Subcutaneous adipose tissue (tissue), 4 donors: Measurements from ENCODE around the gene NUBP2. TPM values are rescaled to one million over a fixed set of nuclear protein-coding genes. Genes with fewer than 3 reads are reported as not detected.

Experiments used
- total RNA-seq, 4 donors: library from RNA; depleted of rRNA; stranded (reverse); fragments of >200 nt; gene quantifications; one replicate each; pipeline ENCODE4 v1.1.0, GENCODE V29; 2016
- TF ChIP-seq, protein P1 (sequence below): fragments of 450-650 bp; IDR thresholded peaks from one replicate; pipeline ENCODE4 v1.5.1; 2016; ENCODE audit warnings: low read depth, mild to moderate bottlenecking, control low read depth, antibody characterized with exemption, moderate library complexity

NUBP2 gene
- total RNA-seq, 4 donors from 2014 or later = 17.0 to 77.2 (median 49.7) TPM

DNA sequence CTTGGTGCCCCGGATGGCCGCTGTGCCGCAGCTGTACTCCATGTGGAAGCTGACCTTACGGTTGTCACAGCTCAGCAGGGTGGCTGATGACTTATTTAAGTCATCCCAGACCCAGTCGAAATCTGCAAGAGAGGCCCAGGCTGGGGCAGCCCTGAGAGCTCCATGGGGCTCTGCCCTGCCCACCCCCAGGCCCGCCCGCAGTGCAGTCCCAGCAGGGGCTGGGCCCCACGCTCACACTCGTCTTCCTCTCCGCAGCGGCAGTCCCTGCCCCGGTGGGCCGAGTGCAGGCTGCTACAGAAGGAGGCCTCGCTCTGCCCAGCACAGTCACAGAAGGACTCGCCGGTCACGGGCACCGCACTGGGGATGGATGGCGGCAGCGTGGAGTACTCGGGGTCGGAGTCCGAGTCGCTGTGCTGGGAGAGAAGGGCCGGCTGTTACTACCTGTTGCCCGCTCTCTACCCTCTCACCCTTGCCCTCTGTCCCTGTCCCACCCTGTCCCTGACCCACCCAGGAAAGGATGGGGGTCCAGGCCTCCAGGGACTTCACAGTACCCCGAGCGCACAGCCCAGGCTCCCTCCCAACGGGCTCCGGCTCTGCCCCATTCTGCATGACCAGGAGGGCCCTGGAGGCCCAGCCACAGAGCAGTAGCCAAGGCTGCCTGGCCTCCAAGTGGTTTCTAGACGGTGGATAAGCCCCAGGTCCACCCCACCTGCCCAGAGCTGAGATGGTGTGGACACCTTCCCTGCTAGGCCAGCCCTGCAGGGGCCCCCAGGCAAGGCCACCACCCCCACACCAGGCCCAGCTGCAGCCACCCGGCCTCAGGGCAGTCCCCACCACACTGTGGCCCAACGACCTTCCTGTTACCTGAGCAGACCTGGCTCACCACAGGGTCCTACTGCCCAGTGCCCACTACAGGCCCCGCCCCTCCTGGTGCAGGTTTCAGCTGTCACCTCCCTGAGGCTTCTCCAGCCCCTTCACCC, 4.3 kb upstream of the NUBP2 start:
- TF ChIP-seq, protein P1, sequence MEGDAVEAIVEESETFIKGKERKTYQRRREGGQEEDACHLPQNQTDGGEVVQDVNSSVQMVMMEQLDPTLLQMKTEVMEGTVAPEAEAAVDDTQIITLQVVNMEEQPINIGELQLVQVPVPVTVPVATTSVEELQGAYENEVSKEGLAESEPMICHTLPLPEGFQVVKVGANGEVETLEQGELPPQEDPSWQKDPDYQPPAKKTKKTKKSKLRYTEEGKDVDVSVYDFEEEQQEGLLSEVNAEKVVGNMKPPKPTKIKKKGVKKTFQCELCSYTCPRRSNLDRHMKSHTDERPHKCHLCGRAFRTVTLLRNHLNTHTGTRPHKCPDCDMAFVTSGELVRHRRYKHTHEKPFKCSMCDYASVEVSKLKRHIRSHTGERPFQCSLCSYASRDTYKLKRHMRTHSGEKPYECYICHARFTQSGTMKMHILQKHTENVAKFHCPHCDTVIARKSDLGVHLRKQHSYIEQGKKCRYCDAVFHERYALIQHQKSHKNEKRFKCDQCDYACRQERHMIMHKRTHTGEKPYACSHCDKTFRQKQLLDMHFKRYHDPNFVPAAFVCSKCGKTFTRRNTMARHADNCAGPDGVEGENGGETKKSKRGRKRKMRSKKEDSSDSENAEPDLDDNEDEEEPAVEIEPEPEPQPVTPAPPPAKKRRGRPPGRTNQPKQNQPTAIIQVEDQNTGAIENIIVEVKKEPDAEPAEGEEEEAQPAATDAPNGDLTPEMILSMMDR = no peak

DNA sequence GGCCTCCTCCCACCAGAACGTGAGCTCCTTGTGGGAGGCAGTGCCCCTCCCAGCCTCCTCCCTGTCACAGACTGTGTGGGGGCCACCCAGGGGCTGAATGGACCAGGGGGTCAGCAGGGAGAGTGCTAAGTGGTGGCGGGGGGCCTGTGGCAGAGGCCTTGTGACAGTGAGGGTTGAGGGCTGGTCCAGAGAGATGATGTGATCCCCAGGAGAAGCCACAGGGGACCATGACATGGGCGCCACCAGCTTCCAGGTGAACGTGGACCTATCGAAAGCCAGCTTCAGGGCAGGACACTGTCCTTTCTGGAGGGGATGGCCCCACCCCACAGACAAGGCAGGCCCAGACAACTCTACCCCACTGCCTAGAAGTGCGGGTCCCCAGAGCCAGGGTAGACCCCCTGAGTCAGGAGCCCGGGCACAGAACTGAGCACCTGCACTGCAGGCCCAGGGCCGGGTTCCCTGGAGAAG, 3.5 kb upstream of the NUBP2 start:
- TF ChIP-seq, protein P1 = no peak

DNA sequence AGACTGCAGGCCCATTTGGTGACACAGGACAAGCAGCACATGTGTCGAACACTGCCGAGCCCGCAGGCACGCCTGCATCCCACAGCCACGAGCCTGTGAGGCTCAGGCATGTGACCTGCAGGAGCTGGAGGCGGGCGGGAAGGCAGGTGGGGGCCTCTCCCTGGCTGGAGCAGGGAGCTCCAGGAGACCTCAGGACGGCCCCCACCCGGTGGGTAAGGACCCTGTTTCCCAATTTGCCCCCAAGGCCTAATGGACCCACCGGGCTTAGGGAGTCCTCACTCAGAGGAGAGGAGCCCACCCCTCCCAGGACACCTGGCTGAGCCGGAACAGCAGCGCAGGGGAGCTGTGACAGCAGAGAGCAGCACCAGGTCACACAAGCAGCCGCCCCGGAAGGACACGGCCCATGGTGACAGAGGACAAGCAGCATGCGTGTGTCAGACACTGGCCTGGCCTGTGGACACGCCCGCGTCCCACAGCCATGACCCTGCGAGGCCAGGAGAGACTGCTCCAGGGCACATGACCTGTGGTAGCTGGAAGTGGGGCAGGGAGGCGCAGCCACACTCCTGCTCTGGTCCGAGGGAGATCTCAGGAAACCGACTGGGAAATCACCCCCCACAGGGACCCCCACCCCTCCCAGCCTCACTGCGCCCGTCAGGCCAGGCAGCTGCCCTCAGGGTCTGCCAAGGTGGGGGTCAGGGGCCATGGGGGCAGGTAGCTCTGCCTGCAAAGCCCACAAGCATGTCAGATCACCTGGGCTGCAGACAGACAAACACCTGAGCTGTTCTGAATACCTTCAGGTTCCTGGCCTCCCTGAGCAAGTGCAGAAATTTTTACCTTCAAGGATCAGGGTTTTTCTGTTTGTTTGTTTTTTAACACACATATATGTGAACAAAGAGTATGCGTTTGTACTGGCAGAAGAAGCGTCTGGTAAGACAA, 2.8 kb upstream of the NUBP2 start:
- TF ChIP-seq, protein P1 = no peak

DNA sequence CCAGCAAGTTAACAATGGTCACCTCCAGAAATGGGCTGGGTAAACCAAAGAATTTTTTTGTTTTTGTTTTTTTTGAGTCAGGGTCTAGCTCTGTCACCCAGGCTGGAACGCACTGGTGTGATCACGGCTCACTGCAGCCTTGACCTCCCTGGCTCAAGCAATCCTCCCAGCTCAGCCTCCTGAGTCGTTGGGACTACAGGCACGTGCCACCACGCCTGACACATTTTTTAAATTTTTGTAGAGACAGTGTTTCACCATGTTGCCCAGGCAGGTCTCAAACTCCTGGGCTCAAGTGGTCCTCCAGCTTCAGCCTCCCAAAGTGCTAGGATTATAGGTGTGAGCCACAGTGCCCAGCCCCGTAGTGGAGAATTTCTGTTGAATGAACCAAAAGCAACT, 2.1 kb upstream of the NUBP2 start:
- TF ChIP-seq, protein P1 = no peak

DNA sequence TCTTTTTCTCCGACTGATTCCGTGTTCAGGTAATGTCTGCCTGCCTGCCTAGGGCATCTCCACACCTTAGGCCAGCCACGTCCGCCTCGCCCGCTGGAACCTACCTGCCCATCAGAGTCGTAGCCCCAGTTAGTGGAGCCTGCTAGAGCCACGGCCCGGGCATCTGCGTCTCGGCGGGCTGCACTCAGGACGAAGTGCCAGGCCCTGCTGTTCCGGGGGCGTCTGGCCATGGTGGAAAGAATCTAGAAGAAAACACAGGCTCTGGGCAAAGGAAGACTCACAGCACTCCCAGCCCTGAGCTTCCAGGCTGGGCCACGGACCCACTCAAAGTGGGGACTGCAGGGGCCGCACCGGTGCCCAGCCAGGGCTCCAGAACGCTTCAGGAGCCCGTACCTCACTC, 1.5 kb upstream of the NUBP2 start:
- TF ChIP-seq, protein P1 = no peak

DNA sequence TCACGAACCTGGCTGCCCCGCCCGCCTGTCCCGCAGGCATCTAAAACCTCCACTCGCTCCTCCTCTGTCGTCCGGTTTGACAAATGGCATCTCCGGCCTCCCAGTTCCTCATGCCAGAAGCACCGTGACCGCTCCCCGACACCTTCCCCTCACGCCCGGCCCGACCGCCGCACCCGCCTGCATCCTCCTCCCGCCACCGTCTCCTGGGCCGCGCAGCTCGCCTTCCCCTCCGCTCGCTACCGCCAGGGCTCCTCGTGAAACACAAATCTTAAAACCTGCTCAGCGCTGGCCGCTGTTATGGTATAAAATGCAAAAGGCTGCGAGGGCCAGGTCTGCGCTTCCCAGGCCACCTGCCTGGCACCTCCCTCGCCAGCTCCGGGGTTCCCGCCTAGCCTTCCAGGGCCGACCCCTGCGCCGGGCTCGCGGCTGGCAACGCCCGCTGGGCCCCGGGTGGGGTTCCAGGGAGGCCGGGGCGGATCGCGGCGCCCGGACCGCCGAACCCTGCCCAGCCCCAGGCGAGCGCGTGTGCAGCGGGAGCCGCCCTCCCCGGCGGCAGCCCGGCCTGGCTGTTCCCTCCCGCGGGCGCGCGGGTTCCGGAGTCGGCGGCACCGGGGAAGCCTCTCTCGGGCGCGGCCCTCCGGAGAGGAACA, 877 bp upstream of the NUBP2 start:
- TF ChIP-seq, protein P1 = no peak
